Measurements from ENCODE around the gene COL5A2. TPM values are rescaled to one million over a fixed set of nuclear protein-coding genes. Genes with fewer than 3 reads are reported as not detected.

The COL5A2 gene
- total and polyA plus RNA-seq, 10 of the 15 experiments (the other 5 are each of a cell fraction or from before 2014, with no cell fraction given) = 0.04 to 0.85 (median 0.39) TPM

GRCh38 chr2:188993247-188993646 is 186.3 kb downstream of the COL5A2 start (continued):
- TF ChIP-seq ZNF687 (IDR thresholded peaks at IDR 0.05) = no peak

- ChIA-PET CTCF (interaction anchor here (1.3 to 2.0 kb wide), 2 partner anchors 9 to 462 kb away, joined by 4 to 7 read pairs; no protein-coding TSS in a partner anchor), RAD21 (ENCODE audit: unreplicated experiment) (interaction anchor here (1.4 kb wide), 1 partner anchor 9 kb away, joined by 6 read pairs; no protein-coding TSS in a partner anchor), POLR2A (no interaction called here), SMC1A (ENCODE audit: uncharacterized antibody, unreplicated experiment) (interaction anchor here (1.3 to 1.4 kb wide), 2 partner anchors 8 to 459 kb away, joined by 3 to 5 read pairs; no protein-coding TSS in a partner anchor)
- H3K79me2 ChIP-seq (ENCODE audit: control insufficient read depth, insufficient read depth, low read length) = no peaks in the 10 kb centered on the region
- WGBS (ENCODE audit: insufficient coverage, insufficient replicate concordance, low lambda C conversion rate, missing lambda C conversion rate) = 10% methylated on average over 4 of the region's 4 CpGs
- H3K4me2 ChIP-seq (ENCODE audit: control insufficient read depth, insufficient read depth) = no peak overlapping the region
- intact Hi-C loops (cut with micrococcal nuclease; ENCODE audit: unreplicated experiment) = no loop called here
- TF ChIP-seq SMC3 (IDR thresholded peaks at IDR 0.05; ENCODE audit: borderline replicate concordance, low read length) = no peak
- no TSS peak for BruUV-seq (replicated peaks)
- H3K27me3 ChIP-seq (replicated peaks in 1 of 2; ENCODE audit: control insufficient read depth in 2 of 2, insufficient read depth in 2 of 2, low read length in 1 of 2) = no peaks in the 10 kb centered on the region
- no peak for ATAC-seq
- no peak overlapping the region for H2AFZ ChIP-seq (ENCODE audit: control insufficient read depth, low read depth, low read length)
- in situ Hi-C loops (cut with MboI) = no loop called here
- H3K4me3 ChIP-seq = no peak overlapping the region
- no peak for FAIRE-seq
- no peak for DNase-seq (ENCODE audit: low read depth, low spot score)
- no peaks in the 10 kb centered on the region for H3K9me3 ChIP-seq (replicated peaks; ENCODE audit: control insufficient read depth, insufficient read depth, low read length)
- no peak overlapping the region for H3K9ac ChIP-seq (ENCODE audit: control insufficient read depth, insufficient read depth, low read length)
- H3K4me1 ChIP-seq (ENCODE audit: control insufficient read depth, insufficient read depth, low read length) = no peaks in the 10 kb centered on the region
- H3K36me3 ChIP-seq (ENCODE audit: control insufficient read depth in 2 of 2, insufficient read depth in 2 of 2, low read length in 1 of 2) = no peaks in the 10 kb centered on the region
- H4K20me1 ChIP-seq (ENCODE audit: control insufficient read depth, insufficient read depth) = no peaks in the 10 kb centered on the region
- no peak overlapping the region for H3K27ac ChIP-seq (ENCODE audit: control insufficient read depth, insufficient read depth)
Observed at GRCh38 chr2:188986839-188987238, 192.7 kb downstream of the COL5A2 start.

Measured in GM12878 (cell line).